CD8-positive, alpha-beta memory T cell (primary cell): ENCODE results near the gene CLIC3. TPM values are rescaled to one million over a fixed set of nuclear protein-coding genes. Genes with fewer than 3 reads are reported as not detected.

Source experiments
- CTCF ChIA-PET: fragments of 350-600 bp; sonication (Branson Sonifier 250); formaldehyde crosslinking; loops from one replicate; lab custom pipeline; 2021; ENCODE audit warnings: antibody characterized with exemption; lab: Charles Lee
- POLR2A ChIA-PET: fragments of 350-600 bp; sonication (Branson Sonifier 250); formaldehyde crosslinking; loops from one replicate; lab custom pipeline; 2021; ENCODE audit warnings: antibody characterized with exemption; lab: Charles Lee
- DNase-seq, 5 donors: peaks; one replicate each; pipeline versions ENCODE4 v3.0.0 to v3.0.0-alpha.2; 2020 to 2022; ENCODE audit warnings: mixed read lengths in 1 of 5
- H3K27ac ChIP-seq: one replicate; pipeline ENCODE4 v1.7.0; 2013; ENCODE audit warnings: low read depth, mild to moderate bottlenecking, low read length, moderate library complexity
- H3K27me3 ChIP-seq: 2 replicates; pipeline ENCODE4 v1.7.0; 2013; ENCODE audit warnings: low read length, mild to moderate bottlenecking; ENCODE audit not compliant: insufficient read depth, poor library complexity, severe bottlenecking
- H3K36me3 ChIP-seq: 2 replicates; pipeline ENCODE4 v1.7.0; 2013; ENCODE audit warnings: mild to moderate bottlenecking, low read length, moderate library complexity; ENCODE audit not compliant: insufficient read depth
- H3K4me1 ChIP-seq: 2 replicates; pipeline ENCODE4 v1.7.0; 2013; ENCODE audit warnings: mild to moderate bottlenecking, low read length, moderate library complexity; ENCODE audit not compliant: insufficient read depth
- H3K4me3 ChIP-seq: 2 replicates; pipeline ENCODE4 v1.7.0; 2013; ENCODE audit warnings: mild to moderate bottlenecking, low read length
- H3K9me3 ChIP-seq: 2 replicates; pipeline ENCODE4 v1.7.0; 2013; ENCODE audit warnings: mild to moderate bottlenecking, low read length
- H3K27ac Mint-ChIP-seq, 8 donors: one replicate each; pipeline ENCODE4 v1.8.0; 2020 to 2021; ENCODE audit warnings: mixed read lengths in 8 of 8, mild to moderate bottlenecking in 6 of 8, inconsistent platforms in 3 of 8, moderate library complexity in 3 of 8
- H3K27me3 Mint-ChIP-seq, 2 donors: one replicate each; pipeline ENCODE4 v1.8.0; 2020 to 2021; ENCODE audit warnings: mixed read lengths in 2 of 2, mild to moderate bottlenecking in 1 of 2, moderate library complexity in 1 of 2
- H3K36me3 Mint-ChIP-seq, 3 donors: one replicate each; pipeline ENCODE4 v1.8.0; 2020 to 2021; ENCODE audit warnings: mixed read lengths in 3 of 3, inconsistent platforms in 1 of 3, mild to moderate bottlenecking in 1 of 3
- H3K4me1 Mint-ChIP-seq, 3 donors: one replicate each; pipeline ENCODE4 v1.8.0; 2020 to 2021; ENCODE audit warnings: mixed read lengths in 3 of 3, inconsistent platforms in 1 of 3, mild to moderate bottlenecking in 1 of 3
- H3K4me3 Mint-ChIP-seq, 7 donors: one replicate each; pipeline ENCODE4 v1.8.0; 2020 to 2021; ENCODE audit warnings: mixed read lengths in 7 of 7, mild to moderate bottlenecking in 6 of 7, moderate library complexity in 4 of 7, inconsistent platforms in 2 of 7
- H3K9me3 Mint-ChIP-seq, 5 donors: one replicate each; pipeline ENCODE4 v1.8.0; 2020 to 2022; ENCODE audit warnings: mixed read lengths in 5 of 5, mild to moderate bottlenecking in 3 of 5, moderate library complexity in 2 of 5, inconsistent platforms in 1 of 5
- polyA plus RNA-seq: library from polyadenylated mRNA; unstranded; fragments of 300-500 nt; fragmentation: Illumina TruSeq; gene quantifications from one replicate; pipeline ENCODE4 v1.2.3, GENCODE V29; 2021
- total RNA-seq, 2 experiments: library from RNA; stranded (reverse); gene quantifications; one replicate each; pipeline ENCODE4 v1.2.3, GENCODE V29; 2021

The CLIC3 gene
- total and polyA plus RNA-seq, 3 experiments from 2014 or later, result 3.4 to 52.1 (median 4.1) TPM

DNA sequence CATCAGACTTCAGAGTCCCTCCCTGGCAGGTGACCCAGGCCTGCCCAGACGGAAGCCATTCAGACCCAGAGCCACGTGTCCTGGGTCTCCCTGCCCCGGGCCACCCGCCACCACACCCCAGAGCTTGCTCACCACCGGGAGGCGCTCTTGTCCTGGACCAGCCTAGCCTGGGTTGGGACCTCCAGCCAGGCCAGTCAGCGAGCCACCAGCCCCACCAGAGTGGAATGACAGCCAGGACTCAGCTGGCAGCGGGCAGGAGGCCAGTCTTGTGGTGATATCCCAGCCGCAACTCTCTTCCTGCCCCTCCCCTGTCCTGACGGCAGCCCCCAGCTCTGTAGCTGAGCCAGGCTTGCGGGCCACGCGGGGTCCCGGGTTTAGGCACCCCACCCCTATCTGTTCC lies 20.7 kb downstream of the CLIC3 start:
- ChIA-PET POLR2A (interaction anchor here (1.0 to 3.0 kb wide), 7 partner anchors 10 to 54 kb away, joined by 3 to 11 read pairs (median 6); partner anchors contain the start of genes CLIC3 and PAXX), CTCF (interaction anchor here (0.9 to 4.6 kb wide), 18 partner anchors 9 to 183 kb away, joined by 3 to 30 read pairs (median 6); partner anchors contain the start of genes AJM1, C8G, CLIC3 and FBXW5)
- Mint-ChIP-seq H3K27me3 (peaks cover 0 to 5% of the 10 kb centered on the region in 2 donors), H3K27ac (peak overlapping the region in 7 of 8 donors; percentile 48 to 85 (median 76)), H3K4me1 (peaks cover 21 to 45% (median 24%) of the 10 kb centered on the region in 3 donors), H3K4me3 (peak overlapping the region; percentile 63 to 85 (median 70)), H3K9me3 (no peaks in the 10 kb centered on the region), H3K36me3 (no peaks in the 10 kb centered on the region)
- peaks cover 26% of the 10 kb centered on the region for H3K4me1 ChIP-seq
- DNase-seq, result peak in 2 of 5 donors; percentile 30 to 63
- no peaks in the 10 kb centered on the region for H3K36me3 ChIP-seq
- no peak overlapping the region for H3K27ac ChIP-seq
- H3K4me3 ChIP-seq, result no peak overlapping the region
- no peaks in the 10 kb centered on the region for H3K27me3 ChIP-seq
- no peaks in the 10 kb centered on the region for H3K9me3 ChIP-seq

DNA sequence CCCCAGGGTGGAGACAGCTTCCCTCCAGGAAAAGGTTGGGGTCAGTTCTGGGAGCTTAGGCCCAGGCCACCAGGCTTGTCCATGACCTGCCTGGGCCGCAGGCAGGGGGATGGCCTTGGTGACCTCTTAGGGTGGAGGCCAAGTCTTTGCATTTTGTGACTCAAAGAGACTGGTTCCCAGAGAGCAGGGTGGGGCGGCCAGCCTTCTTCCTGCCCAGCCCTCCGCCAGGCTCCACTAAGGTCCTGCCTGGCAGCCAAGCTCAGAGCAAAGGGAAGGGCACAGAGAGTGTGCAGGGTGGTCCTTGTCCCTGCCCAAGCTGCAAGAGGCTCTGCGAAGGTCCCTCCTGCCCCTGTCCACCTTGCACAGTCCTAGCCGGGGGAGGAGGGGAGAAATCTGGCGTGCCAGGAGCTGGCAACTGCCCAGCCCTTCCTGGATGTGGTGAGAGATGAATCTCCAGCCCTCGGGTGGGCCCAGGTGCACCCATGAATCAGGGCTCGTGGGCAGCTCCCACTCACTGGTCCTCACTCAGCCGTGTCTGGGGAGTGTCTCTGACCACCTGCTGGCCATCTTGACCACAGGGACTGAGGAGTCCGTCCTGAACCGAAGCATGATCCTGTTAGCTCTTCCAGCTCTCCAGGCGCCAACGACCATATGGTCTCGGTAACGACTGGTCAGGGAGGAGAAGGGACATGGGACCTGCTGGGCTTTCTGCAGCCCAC lies 21.4 kb downstream of the CLIC3 start:
- H3K4me3 Mint-ChIP-seq, result peak overlapping the region; percentile 63 to 85 (median 70)
- Histone ChIP-seq H3K4me1 (peaks cover 26% of the 10 kb centered on the region), H3K36me3 (no peaks in the 10 kb centered on the region), H3K4me3 (peak overlapping the region; percentile 43), H3K27me3 (no peaks in the 10 kb centered on the region), H3K9me3 (no peaks in the 10 kb centered on the region), H3K27ac (no peak overlapping the region)
- DNase-seq, result no peak
- H3K4me1 Mint-ChIP-seq, result peaks cover 21 to 46% (median 24%) of the 10 kb centered on the region in 3 donors
- peaks cover 0 to 1% of the 10 kb centered on the region in 2 donors for H3K27me3 Mint-ChIP-seq
- no peaks in the 10 kb centered on the region for H3K36me3 Mint-ChIP-seq
- CTCF ChIA-PET, result interaction anchor here (0.9 to 4.6 kb wide), 15 partner anchors 10 to 182 kb away, joined by 3 to 30 read pairs (median 8); partner anchors contain the start of genes AJM1, C8G, CLIC3 and FUT7
- H3K9me3 Mint-ChIP-seq, result no peaks in the 10 kb centered on the region
- POLR2A ChIA-PET, result interaction anchor here (0.7 to 3.0 kb wide), 9 partner anchors 9 to 155 kb away, joined by 3 to 11 read pairs (median 6); partner anchors contain the start of genes CLIC3 and PAXX
- peak overlapping the region; percentile 26 to 85 (median 70) for H3K27ac Mint-ChIP-seq

GRCh38 chr9:136973618-136974617 lies 22.4 kb downstream of the CLIC3 start:
- H3K4me1 Mint-ChIP-seq, result peaks cover 21 to 48% (median 22%) of the 10 kb centered on the region in 3 donors
- no peaks in the 10 kb centered on the region for H3K9me3 Mint-ChIP-seq
- no peaks in the 10 kb centered on the region for H3K27me3 ChIP-seq
- peak overlapping the region in 1 of 7 donors; percentile 85 for H3K4me3 Mint-ChIP-seq
- H3K4me3 ChIP-seq, result no peak overlapping the region
- no peak overlapping the region for H3K27ac ChIP-seq
- peak overlapping the region in 2 of 8 donors; percentile 15 to 65 for H3K27ac Mint-ChIP-seq
- no peak for DNase-seq
- ChIA-PET POLR2A (interaction anchor here (1.8 to 3.0 kb wide), 6 partner anchors 8 to 56 kb away, joined by 5 to 11 read pairs (median 6); partner anchors contain the start of gene PAXX), CTCF (interaction anchor here (1.6 to 4.6 kb wide), 8 partner anchors 11 to 61 kb away, joined by 5 to 30 read pairs (median 15); partner anchors contain the start of genes CLIC3 and PAXX)
- H3K27me3 Mint-ChIP-seq, result peaks cover 0 to 1% of the 10 kb centered on the region in 2 donors
- H3K9me3 ChIP-seq, result no peaks in the 10 kb centered on the region
- no peaks in the 10 kb centered on the region for H3K36me3 Mint-ChIP-seq
- peaks cover 26% of the 10 kb centered on the region for H3K4me1 ChIP-seq
- H3K36me3 ChIP-seq, result no peaks in the 10 kb centered on the region

DNA sequence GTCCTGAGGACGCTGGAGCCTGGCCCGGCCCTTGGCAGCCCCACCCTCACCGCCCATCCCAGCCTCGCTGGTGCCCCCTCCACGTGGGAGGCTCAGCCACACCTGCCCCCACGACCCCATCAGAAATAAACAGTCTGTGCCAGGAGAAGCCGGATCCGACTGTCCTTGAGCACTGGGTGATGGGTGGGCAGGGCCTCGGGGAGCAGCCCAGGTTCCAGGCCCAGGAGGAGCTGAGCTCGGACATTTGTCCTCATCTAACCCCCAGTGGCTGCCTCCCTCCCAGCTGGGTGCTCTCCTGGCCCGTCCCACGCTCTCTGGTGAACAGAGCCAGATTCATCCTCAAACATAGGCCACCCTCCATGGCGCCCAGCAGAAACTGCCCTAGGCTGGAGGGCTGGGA lies 23.6 kb downstream of the CLIC3 start:
- CTCF ChIA-PET, result interaction anchor here (4.6 kb wide), 1 partner anchor 19 kb away, joined by 21 read pairs; the partner anchor contains the start of gene PAXX
- POLR2A ChIA-PET, result no interaction called here
- no peaks in the 10 kb centered on the region for H3K9me3 Mint-ChIP-seq

DNA sequence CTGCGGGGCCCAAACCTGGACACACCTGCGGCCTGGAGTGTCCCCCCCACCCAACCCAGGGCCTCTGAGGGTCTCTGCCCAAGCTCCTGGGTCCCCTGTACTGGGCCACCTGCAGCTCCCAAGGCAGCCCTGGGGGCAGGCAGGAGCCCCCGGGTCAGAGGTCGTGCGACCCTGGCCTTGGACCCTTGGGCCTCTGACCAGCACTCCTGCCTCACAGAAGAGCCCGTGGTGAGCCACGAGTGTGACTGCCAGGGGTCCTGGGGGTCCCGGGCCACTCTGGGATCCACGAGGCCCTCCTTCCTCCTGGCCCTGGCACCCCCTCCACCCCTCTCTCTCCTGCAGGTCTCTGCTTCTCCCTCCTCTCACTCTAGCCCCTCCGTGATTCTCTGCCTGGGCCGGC lies 24.0 kb downstream of the CLIC3 start:
- no peak overlapping the region for H3K4me3 ChIP-seq
- H3K27ac ChIP-seq, result no peak overlapping the region
- POLR2A ChIA-PET, result no interaction called here
- Mint-ChIP-seq H3K27me3 (peaks cover 0 to 1% of the 10 kb centered on the region in 2 donors), H3K4me3 (no peak overlapping the region), H3K9me3 (no peaks in the 10 kb centered on the region), H3K4me1 (peaks cover 20 to 45% (median 21%) of the 10 kb centered on the region in 3 donors), H3K27ac (no peak overlapping the region), H3K36me3 (no peaks in the 10 kb centered on the region)
- no peak for DNase-seq
- no peaks in the 10 kb centered on the region for H3K9me3 ChIP-seq
- H3K36me3 ChIP-seq, result no peaks in the 10 kb centered on the region
- H3K27me3 ChIP-seq, result no peaks in the 10 kb centered on the region
- H3K4me1 ChIP-seq, result peaks cover 26% of the 10 kb centered on the region
- CTCF ChIA-PET, result no interaction called here

More for the DNA sequence above, 23.6 kb downstream of the CLIC3 start:
- no peaks in the 10 kb centered on the region for H3K36me3 Mint-ChIP-seq
- peaks cover 0 to 1% of the 10 kb centered on the region in 2 donors for H3K27me3 Mint-ChIP-seq
- Histone ChIP-seq H3K27me3 (no peaks in the 10 kb centered on the region), H3K36me3 (no peaks in the 10 kb centered on the region), H3K9me3 (no peaks in the 10 kb centered on the region), H3K4me1 (peaks cover 26% of the 10 kb centered on the region), H3K27ac (no peak overlapping the region), H3K4me3 (no peak overlapping the region)
- H3K4me3 Mint-ChIP-seq, result no peak overlapping the region
- H3K27ac Mint-ChIP-seq, result no peak overlapping the region
- DNase-seq, result no peak
- H3K4me1 Mint-ChIP-seq, result peaks cover 21 to 50% (median 22%) of the 10 kb centered on the region in 3 donors

DNA sequence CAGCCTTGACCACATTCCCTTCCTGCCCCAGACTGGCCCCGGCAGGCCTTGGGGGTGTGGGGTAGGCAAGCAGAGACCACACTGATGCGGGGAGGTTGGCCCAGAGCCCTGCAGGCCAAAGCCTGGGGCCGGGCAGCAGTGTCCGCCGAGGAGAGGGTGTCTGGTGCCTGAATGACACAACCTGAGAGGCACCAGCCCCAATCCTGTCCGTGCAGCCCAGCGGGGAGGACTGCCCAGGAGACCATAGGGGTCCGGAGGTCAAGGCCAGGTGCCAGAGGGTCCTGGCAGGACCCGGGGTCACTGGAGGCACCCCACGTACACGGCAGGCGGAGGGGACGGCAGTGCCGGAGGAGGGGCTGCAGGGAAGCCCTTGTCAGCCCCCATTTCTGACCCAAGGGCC lies 24.6 kb downstream of the CLIC3 start:
- no peaks in the 10 kb centered on the region for H3K9me3 ChIP-seq
- no peaks in the 10 kb centered on the region for H3K36me3 ChIP-seq
- POLR2A ChIA-PET, result no interaction called here
- H3K36me3 Mint-ChIP-seq, result no peaks in the 10 kb centered on the region
- no peak overlapping the region for H3K4me3 ChIP-seq
- peaks cover 0 to 1% of the 10 kb centered on the region in 2 donors for H3K27me3 Mint-ChIP-seq
- no peak for DNase-seq
- H3K9me3 Mint-ChIP-seq, result no peaks in the 10 kb centered on the region
- H3K27ac ChIP-seq, result no peak overlapping the region
- H3K27ac Mint-ChIP-seq, result no peak overlapping the region
- H3K4me1 ChIP-seq, result peaks cover 26% of the 10 kb centered on the region
- H3K4me1 Mint-ChIP-seq, result peaks cover 21 to 40% (median 22%) of the 10 kb centered on the region in 3 donors
- CTCF ChIA-PET, result interaction anchor here (1.4 to 2.1 kb wide), 2 partner anchors 21 to 58 kb away, joined by 4 to 5 read pairs; partner anchors contain the start of gene PAXX
- H3K4me3 Mint-ChIP-seq, result no peak overlapping the region
- H3K27me3 ChIP-seq, result no peaks in the 10 kb centered on the region

DNA sequence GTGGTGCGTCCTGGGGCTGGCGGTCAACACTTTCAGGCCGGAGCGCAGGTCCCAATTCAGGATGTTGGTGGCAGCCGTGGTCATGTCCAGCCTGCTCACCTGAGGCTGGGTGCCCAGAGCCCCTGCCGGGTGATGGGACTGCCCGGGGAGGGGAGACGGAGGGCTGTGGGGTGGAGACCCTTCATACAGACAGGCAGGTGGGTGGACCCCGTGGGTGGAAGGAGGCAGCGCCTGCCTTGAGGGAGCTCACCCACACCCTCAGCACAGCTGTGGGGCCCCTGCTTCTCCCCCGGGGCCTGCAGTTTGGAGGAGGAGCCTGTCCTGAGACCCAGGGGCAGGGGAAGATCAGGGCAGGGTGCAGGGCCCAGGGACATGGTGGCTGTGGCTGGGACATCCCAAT lies 26.0 kb downstream of the CLIC3 start:
- H3K36me3 Mint-ChIP-seq, result no peaks in the 10 kb centered on the region
- no peaks in the 10 kb centered on the region for H3K9me3 ChIP-seq
- no peak for DNase-seq
- H3K27me3 Mint-ChIP-seq, result peaks cover 0 to 3% of the 10 kb centered on the region in 2 donors
- peaks cover 21 to 38% (median 25%) of the 10 kb centered on the region in 3 donors for H3K4me1 Mint-ChIP-seq
- no peak overlapping the region for H3K4me3 Mint-ChIP-seq
- H3K4me1 ChIP-seq, result peaks cover 25% of the 10 kb centered on the region
- ChIA-PET CTCF (interaction anchor here (2.1 kb wide), 1 partner anchor 59 kb away, joined by 5 read pairs; no protein-coding TSS in a partner anchor), POLR2A (no interaction called here)
- no peak overlapping the region for H3K27ac ChIP-seq
- no peak overlapping the region for H3K4me3 ChIP-seq
- peak overlapping the region in 1 of 8 donors; percentile 74 for H3K27ac Mint-ChIP-seq
- no peaks in the 10 kb centered on the region for H3K9me3 Mint-ChIP-seq
- no peaks in the 10 kb centered on the region for H3K36me3 ChIP-seq
- H3K27me3 ChIP-seq, result no peaks in the 10 kb centered on the region
